H1 (cell line): ENCODE results near the gene RASSF5. TPM values are rescaled to one million over a fixed set of nuclear protein-coding genes. Genes with fewer than 3 reads are reported as not detected.

ENCODE experiments used
- CTCF ChIA-PET: fragments of 300-600 bp; sonication (Branson Sonifier 250); formaldehyde crosslinking; loops from one replicate; lab custom pipeline; 2021; ENCODE audit not compliant: partially characterized antibody; lab: Charles Lee
- POLR2A ChIA-PET: fragments of 300-600 bp; sonication (Branson Sonifier 250); formaldehyde crosslinking; loops from one replicate; lab custom pipeline; 2021; ENCODE audit warnings: inconsistent platforms; ENCODE audit not compliant: partially characterized antibody; lab: Charles Lee
- DNase-seq, 2 experiments: peaks; one replicate each; pipeline versions ENCODE4 v3.0.0 to v3.0.0-alpha.2; 2010 to 2022; ENCODE audit warnings: low spot score in 2 of 2, low read depth in 1 of 2, mixed read lengths in 1 of 2
- FAIRE-seq: peaks from 2 replicates; lab custom pipeline; 2011; peaks lifted over from hg19 to GRCh38; lab: Jason Lieb, UNC
- H2AFZ ChIP-seq: 2 replicates; pipeline ENCODE4 v1.8.1; 2012; ENCODE audit warnings: low read length, inconsistent platforms
- H2AK5ac ChIP-seq: 2 replicates; pipeline ENCODE4 v1.6.1; 2013; ENCODE audit warnings: low read depth, low read length
- H2BK120ac ChIP-seq: replicated peaks from 2 replicates; pipeline ENCODE3; 2013; ENCODE audit warnings: low read depth, low read length, inconsistent platforms
- H2BK12ac ChIP-seq: 2 replicates; pipeline ENCODE4 v1.6.1; 2013; ENCODE audit warnings: low read depth, low read length
- H2BK15ac ChIP-seq: 2 replicates; pipeline ENCODE4 v1.6.1; 2013; ENCODE audit warnings: low read length
- H2BK20ac ChIP-seq: 2 replicates; pipeline ENCODE4 v1.6.1; 2013; ENCODE audit warnings: low read length
- H2BK5ac ChIP-seq: 2 replicates; pipeline ENCODE4 v1.6.1; 2013; ENCODE audit warnings: low read depth, low read length
- H3K14ac ChIP-seq: 2 replicates; pipeline ENCODE4 v1.6.1; 2013; ENCODE audit warnings: inconsistent platforms; ENCODE audit not compliant: insufficient read length
- H3K18ac ChIP-seq: 2 replicates; pipeline ENCODE4 v1.6.1; 2013; ENCODE audit warnings: low read length; ENCODE audit errors: extremely low read depth
- H3K23ac ChIP-seq: 2 replicates; pipeline ENCODE4 v1.6.1; 2013; ENCODE audit warnings: inconsistent platforms; ENCODE audit not compliant: insufficient read length
- H3K23me2 ChIP-seq: 2 replicates; pipeline ENCODE4 v1.6.1; 2013; ENCODE audit warnings: low read depth, low read length
- H3K27ac ChIP-seq: 2 replicates; pipeline ENCODE4 v1.6.1; 2011; ENCODE audit warnings: low read depth, low read length, inconsistent platforms
- H3K27me3 ChIP-seq, 4 experiments: replicated peaks in 1 of 4; 1 replicate in 1 of 4; 2 replicates in 3 of 4; pipeline versions ENCODE4 v1.6.1 to v1.8.1; 2011 to 2013; ENCODE audit warnings: low read length in 3 of 4, mild to moderate bottlenecking in 3 of 4, inconsistent platforms in 2 of 4, mixed read lengths in 2 of 4, moderate library complexity in 1 of 4; ENCODE audit not compliant: control insufficient read depth in 3 of 4, insufficient read depth in 3 of 4; ENCODE audit errors: extremely low read depth in 1 of 4
- H3K36me3 ChIP-seq, 4 experiments: 2 replicates each; pipeline versions ENCODE4 v1.6.1 to v1.8.1; 2011 to 2013; ENCODE audit warnings: mild to moderate bottlenecking in 4 of 4, low read length in 3 of 4, moderate library complexity in 2 of 4, control low read depth in 1 of 4, inconsistent platforms in 1 of 4; ENCODE audit not compliant: insufficient read depth in 4 of 4, control insufficient read depth in 2 of 4
- H3K4ac ChIP-seq: replicated peaks from 2 replicates; pipeline ENCODE3; 2013; ENCODE audit warnings: low read length, low read depth, mixed read lengths, inconsistent platforms; ENCODE audit not compliant: insufficient read length
- H3K4me1 ChIP-seq, 4 experiments: replicated peaks in 1 of 4; 1 replicate in 1 of 4; 2 replicates in 3 of 4; pipeline versions ENCODE4 v1.6.1 to v1.8.1; 2011 to 2013; ENCODE audit warnings: low read length in 3 of 4, inconsistent platforms in 2 of 4, mixed read lengths in 1 of 4; ENCODE audit not compliant: insufficient read depth in 4 of 4, control insufficient read depth in 3 of 4
- H3K4me2 ChIP-seq, 2 experiments: 2 replicates each; pipeline versions ENCODE4 v1.6.1 to v1.8.1; 2011 to 2013; ENCODE audit warnings: low read depth in 2 of 2, low read length in 2 of 2, control low read depth in 1 of 2, inconsistent platforms in 1 of 2, mild to moderate bottlenecking in 1 of 2; ENCODE audit not compliant: insufficient read depth in 1 of 2
- H3K4me3 ChIP-seq, 4 experiments: fragments of 200-600, 300-600 bp in 1 of 4; sonication (generic), shearing (Covaris generic), sonication (Bioruptor Twin) in 1 of 4; 2 replicates each; pipeline versions ENCODE4 v1.5.1 to v1.8.1; 2011 to 2016; ENCODE audit warnings: low read length in 4 of 4, low read depth in 3 of 4, control low read depth in 2 of 4, inconsistent platforms in 2 of 4, mild to moderate bottlenecking in 2 of 4, mixed read lengths in 1 of 4, moderate library complexity in 1 of 4; ENCODE audit not compliant: insufficient read depth in 2 of 4; ENCODE audit errors: extremely low read depth in 1 of 4
- H3K56ac ChIP-seq: replicated peaks from 2 replicates; pipeline ENCODE3; 2013; ENCODE audit warnings: low read depth, mild to moderate bottlenecking, mixed read lengths, low read length, inconsistent platforms; ENCODE audit not compliant: insufficient read length
- H3K79me1 ChIP-seq: 2 replicates; pipeline ENCODE4 v1.6.1; 2013; ENCODE audit warnings: low read depth, low read length, control low read depth
- H3K79me2 ChIP-seq, 2 experiments: 2 replicates each; pipeline versions ENCODE4 v1.6.1 to v1.8.1; 2012 to 2013; ENCODE audit warnings: low read length in 2 of 2, mild to moderate bottlenecking in 2 of 2, inconsistent platforms in 1 of 2; ENCODE audit not compliant: insufficient read depth in 2 of 2, control insufficient read depth in 1 of 2
- H3K9ac ChIP-seq, 4 experiments: replicated peaks in 1 of 4; 1 replicate in 1 of 4; 2 replicates in 3 of 4; pipeline versions ENCODE4 v1.6.1 to v1.8.1; 2011 to 2013; ENCODE audit warnings: low read depth in 3 of 4, low read length in 3 of 4, control low read depth in 2 of 4, mild to moderate bottlenecking in 2 of 4, moderate library complexity in 2 of 4, inconsistent platforms in 1 of 4; ENCODE audit errors: extremely low read depth in 1 of 4
- H3K9me3 ChIP-seq, 2 experiments: 2 replicates each; pipeline versions ENCODE4 v1.6.1 to v1.8.1; 2012 to 2013; ENCODE audit warnings: mild to moderate bottlenecking in 2 of 2, moderate library complexity in 2 of 2, control low read depth in 1 of 2, inconsistent platforms in 1 of 2, low read depth in 1 of 2, low read length in 1 of 2, mixed read lengths in 1 of 2; ENCODE audit not compliant: insufficient read depth in 2 of 2
- H4K20me1 ChIP-seq, 2 experiments: replicated peaks in 1 of 2; 2 replicates each; pipeline versions ENCODE3 to v1.8.1; 2011 to 2013; ENCODE audit warnings: inconsistent platforms in 2 of 2, low read length in 2 of 2, mild to moderate bottlenecking in 1 of 2; ENCODE audit not compliant: insufficient read depth in 2 of 2, control insufficient read depth in 1 of 2
- H4K5ac ChIP-seq: 2 replicates; pipeline ENCODE4 v1.6.1; 2013; ENCODE audit warnings: low read length, low read depth, mixed read lengths, inconsistent platforms; ENCODE audit not compliant: insufficient read length
- H4K8ac ChIP-seq: 2 replicates; pipeline ENCODE4 v1.8.0; 2013; ENCODE audit warnings: mild to moderate bottlenecking, moderate library complexity, low read length, inconsistent platforms; ENCODE audit not compliant: insufficient read depth; ENCODE audit errors: extremely low read depth
- H4K91ac ChIP-seq: replicated peaks from 2 replicates; pipeline ENCODE3; 2013; ENCODE audit warnings: low read length, mixed read lengths, inconsistent platforms; ENCODE audit not compliant: insufficient read length
- GTF2F1 ChIP-seq: IDR thresholded peaks from 2 replicates; pipeline ENCODE4 v1.6.1; 2012; ENCODE audit warnings: low read depth, low read length, improper control_type of control experiment, borderline replicate concordance
- KDM5A ChIP-seq: fragments of 200-600 bp; IDR thresholded peaks from 2 replicates; pipeline ENCODE4 v1.7.1; 2012; ENCODE audit warnings: mild to moderate bottlenecking, low read length, inconsistent platforms, mixed read lengths
- NANOG ChIP-seq: IDR thresholded peaks from 2 replicates; pipeline ENCODE4 v1.6.1; 2011; ENCODE audit warnings: low read length, low read depth, mild to moderate bottlenecking, inconsistent platforms; ENCODE audit not compliant: insufficient read depth, poor library complexity, severe bottlenecking
- NRF1 ChIP-seq: IDR thresholded peaks from 2 replicates; pipeline ENCODE4 v1.6.1; 2011; ENCODE audit warnings: mild to moderate bottlenecking, low read depth, low read length, improper control_type of control experiment
- POLR2AphosphoS5 ChIP-seq: IDR thresholded peaks from 2 replicates; pipeline ENCODE4 v1.6.1; 2011; ENCODE audit warnings: low read depth, low read length
- TBP ChIP-seq: IDR thresholded peaks from 2 replicates; pipeline ENCODE4 v1.6.1; 2011; ENCODE audit warnings: low read depth, low read length, improper control_type of control experiment
- WGBS, 2 experiments: shearing (Covaris generic) in 1 of 2; methylation state at CpG; one replicate each; pipeline versions ENCODE4 v1.1.6 to v1.1.7; 2013 to 2015; ENCODE audit warnings: low lambda C conversion rate in 2 of 2, mixed read lengths in 2 of 2, inconsistent platforms in 1 of 2, low coverage in 1 of 2, missing lambda C conversion rate in 1 of 2; ENCODE audit not compliant: insufficient replicate concordance in 2 of 2, insufficient coverage in 1 of 2, insufficient read length in 1 of 2; ENCODE audit errors: extremely low coverage in 1 of 2, missing lambda C conversion rate in 1 of 2; 5-methylcytosine and 5-hydroxymethylcytosine counted together
- polyA plus RNA-seq, 7 experiments: library from polyadenylated mRNA; depleted of rRNA in 3 of 7; stranded (reverse) in 5 of 7; unstranded in 2 of 7; fragments of >200 nt in 5 of 7; fragments of 200-250 nt in 2 of 7; gene quantifications; 1 replicate in 5 of 7; 2 replicates in 1 of 7; 4 replicates in 1 of 7; pipeline versions ENCODE4 v1.2.1 to v1.2.3, GENCODE V29; 2011 to 2013; ENCODE audit warnings: missing spikeins in 2 of 7, mixed read lengths in 2 of 7
- total RNA-seq: library from RNA; stranded (reverse); fragmentation: NEBNext Ultra II Directional; extraction: Animal tissue kit (Norgen Biotek cat#: 25700); gene quantifications from 2 replicates; pipeline ENCODE4 v1.2.1, GENCODE V29; 2021

Gene RASSF5
- total and polyA plus RNA-seq, 2 of the 8 experiments (the other 6 are each of a cell fraction or from before 2014, with no cell fraction given) = 0.82 to 1.8 TPM

GRCh38 chr1:206487970-206488369 is 19.4 kb upstream of the RASSF5 start:
- FAIRE-seq = no peak
- H3K27ac ChIP-seq = no peak overlapping the region

More at GRCh38 chr1:206487970-206488369, 19.4 kb upstream of the RASSF5 start:
- Histone ChIP-seq H4K5ac (no peak overlapping the region), H3K36me3 (peaks cover 0 to 4% (median 2%) of the 10 kb centered on the region in 4 experiments; a peak in 3 of 8 replicates), H2BK120ac (no peak overlapping the region), H3K4me3 (no peak overlapping the region), H2BK20ac (no peak overlapping the region), H3K14ac (no peak overlapping the region), H3K79me1 (no peaks in the 10 kb centered on the region)
- POLR2A ChIA-PET = interaction anchor here (3.5 kb wide), 1 partner anchor 19 kb away, joined by 15 read pairs; the partner anchor contains the start of gene RASSF5
- TF ChIP-seq GTF2F1 (no peak), POLR2AphosphoS5 (no peak), NRF1 (no peak), NANOG (no peak), KDM5A (no peak), TBP (no peak)
- TF ChIP-seq, all 59 proteins: peak for 0
- H4K20me1 ChIP-seq = peaks cover 0 to 2% of the 10 kb centered on the region in 2 experiments
- H3K56ac ChIP-seq = no peak overlapping the region
- no peak overlapping the region for H4K8ac ChIP-seq
- no peaks in the 10 kb centered on the region for H3K79me2 ChIP-seq
- CTCF ChIA-PET = interaction anchor here (1.6 to 8.1 kb wide), 6 partner anchors 7 to 104 kb away, joined by 5 to 239 read pairs (median 54); partner anchors contain the start of gene RASSF5
- H2BK5ac ChIP-seq = no peak overlapping the region
- H2AK5ac ChIP-seq = no peak overlapping the region
- DNase-seq = no peak
- no peak overlapping the region for H2BK15ac ChIP-seq
- no peak overlapping the region for H3K9ac ChIP-seq
- H3K27me3 ChIP-seq = no peaks in the 10 kb centered on the region
- H3K23ac ChIP-seq = no peak overlapping the region
- H3K4me2 ChIP-seq = no peak overlapping the region
- H2BK12ac ChIP-seq = no peak overlapping the region
- no peaks in the 10 kb centered on the region for H3K4me1 ChIP-seq
- no peak overlapping the region for H3K4ac ChIP-seq
- no peaks in the 10 kb centered on the region for H3K9me3 ChIP-seq
- H2AFZ ChIP-seq = no peak overlapping the region
- no peak overlapping the region for H3K18ac ChIP-seq
- H3K23me2 ChIP-seq = no peaks in the 10 kb centered on the region
- WGBS, 2 experiments = 90% methylated on average over 7 of the region's 7 CpGs; no CpG with 5 or more reads in 1 of the 2 experiments
- no peak overlapping the region for H4K91ac ChIP-seq
